T-helper 1 cell treated with Interleukin-12 subunit alpha and Interleukin-12 subunit beta and Interleukin-4 antibody, amounts not matched to agents 30 μg/mL and 1 μg/mL, for 36 hours (primary cell): ENCODE data around the gene SYK.

Source experiments
- H3K27ac Mint-ChIP-seq: one replicate; pipeline ENCODE4 v1.8.0; 2021; ENCODE audit warnings: mild to moderate bottlenecking, mixed read lengths
- H3K27me3 Mint-ChIP-seq: one replicate; pipeline ENCODE4 v1.8.0; 2021; ENCODE audit warnings: low read depth, mixed read lengths
- H3K36me3 Mint-ChIP-seq: one replicate; pipeline ENCODE4 v1.8.0; 2021; ENCODE audit warnings: low read depth, mixed read lengths
- H3K4me1 Mint-ChIP-seq: one replicate; pipeline ENCODE4 v1.8.0; 2021; ENCODE audit warnings: low read depth, mixed read lengths
- H3K4me3 Mint-ChIP-seq: one replicate; pipeline ENCODE4 v1.8.0; 2021; ENCODE audit warnings: mild to moderate bottlenecking, moderate library complexity, mixed read lengths
- H3K9me3 Mint-ChIP-seq: one replicate; pipeline ENCODE4 v1.8.0; 2021; ENCODE audit warnings: mixed read lengths

Gene SYK

DNA sequence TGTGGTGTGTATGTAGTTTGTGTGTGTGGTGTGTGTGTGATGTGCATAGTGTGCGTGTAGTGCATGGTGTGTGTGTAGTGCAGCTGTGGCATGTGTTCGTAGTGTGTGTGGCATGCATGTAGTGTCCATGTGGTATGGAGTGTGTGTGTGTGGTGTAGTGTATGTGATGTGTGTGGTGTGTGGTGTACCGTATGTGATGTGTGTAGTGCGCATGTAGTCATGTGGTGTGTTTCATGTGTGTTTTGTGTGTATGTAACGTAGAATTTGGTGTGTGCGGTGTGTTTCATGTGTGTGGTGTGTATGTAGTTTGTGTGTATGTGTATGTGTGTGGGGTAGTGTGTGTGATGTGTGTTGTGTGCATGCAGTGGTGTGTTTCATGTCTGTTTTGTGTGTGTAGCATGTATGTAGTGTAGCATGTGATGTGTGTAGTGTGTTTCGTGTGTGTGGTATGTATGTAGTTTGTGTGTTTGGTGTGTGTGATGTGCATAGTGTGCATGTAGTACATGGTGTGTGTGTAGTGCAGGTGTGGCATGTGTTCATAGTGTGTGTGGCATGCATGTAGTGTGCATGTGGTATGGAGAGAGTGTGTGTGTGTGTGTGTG lies 40.7 kb downstream of the SYK start:
- Mint-ChIP-seq H3K4me3 (no peak overlapping the region), H3K27ac (no peak overlapping the region), H3K27me3 (no peaks in the 10 kb centered on the region), H3K4me1 (no peaks in the 10 kb centered on the region), H3K36me3 (no peaks in the 10 kb centered on the region), H3K9me3 (no peaks in the 10 kb centered on the region)

DNA sequence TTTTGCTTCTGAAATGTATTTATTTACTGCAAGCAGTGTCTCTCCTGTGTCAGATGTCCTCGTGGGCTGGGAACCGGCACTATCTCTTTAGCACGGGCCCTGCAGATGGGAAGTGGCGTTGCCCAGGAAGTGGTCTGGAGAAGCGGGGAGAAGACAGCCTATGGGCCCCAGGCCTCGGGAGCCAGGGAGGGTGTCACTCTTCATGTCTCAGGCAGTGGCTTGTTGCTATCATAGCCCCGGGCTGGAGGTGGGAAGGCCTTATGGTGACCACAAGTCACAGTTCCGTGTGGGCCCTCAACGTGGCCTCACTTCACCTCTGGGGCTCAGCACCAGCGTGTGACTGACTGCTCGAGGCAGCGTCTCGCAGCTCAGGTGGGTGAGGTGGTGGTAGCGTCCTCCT lies 41.4 kb downstream of the SYK start:
- no peaks in the 10 kb centered on the region for H3K4me1 Mint-ChIP-seq
- no peak overlapping the region for H3K27ac Mint-ChIP-seq
- no peak overlapping the region for H3K4me3 Mint-ChIP-seq
- no peaks in the 10 kb centered on the region for H3K36me3 Mint-ChIP-seq
- no peaks in the 10 kb centered on the region for H3K9me3 Mint-ChIP-seq
- H3K27me3 Mint-ChIP-seq, result no peaks in the 10 kb centered on the region

DNA sequence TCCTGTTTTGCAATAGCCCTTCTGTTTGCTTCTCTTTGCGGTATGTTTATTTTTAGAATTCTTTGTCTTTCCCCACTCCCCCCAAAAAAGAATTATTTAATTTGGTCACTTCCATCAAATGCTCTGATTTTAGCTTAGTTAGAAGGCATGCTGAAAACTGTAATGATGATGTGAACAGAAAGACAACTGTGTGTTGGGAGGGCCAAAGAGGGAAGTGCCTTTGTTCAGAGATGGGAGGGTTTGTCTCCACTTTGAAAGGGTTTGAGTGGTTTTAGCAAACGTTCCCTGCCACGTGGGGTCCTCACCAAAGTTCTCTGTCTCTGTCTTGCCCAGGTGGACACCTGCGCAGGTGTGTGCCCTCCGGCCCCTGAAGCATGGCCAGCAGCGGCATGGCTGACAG lies 41.9 kb downstream of the SYK start:
- no peaks in the 10 kb centered on the region for H3K36me3 Mint-ChIP-seq
- H3K4me1 Mint-ChIP-seq, result no peaks in the 10 kb centered on the region

DNA sequence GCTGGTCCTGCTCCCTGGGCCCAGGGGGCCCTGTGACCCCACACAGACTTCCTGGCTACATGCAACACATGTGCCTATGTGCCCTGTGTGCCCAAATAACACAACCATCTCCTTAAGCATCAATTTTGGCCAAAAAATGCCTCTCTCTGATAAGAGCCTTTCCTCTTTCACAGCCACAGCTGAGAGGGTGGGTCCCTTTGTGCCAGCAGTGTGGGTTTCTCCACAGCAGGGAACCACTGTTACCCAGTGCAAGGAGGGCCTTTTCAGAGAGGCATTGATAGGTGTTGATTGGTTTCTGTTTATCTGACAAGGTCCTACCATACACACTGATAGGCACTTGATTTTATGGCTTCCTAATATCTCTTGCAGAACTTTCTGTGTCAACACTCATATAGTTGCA lies 42.7 kb downstream of the SYK start:
- Mint-ChIP-seq H3K4me3 (no peak overlapping the region), H3K36me3 (no peaks in the 10 kb centered on the region), H3K4me1 (no peaks in the 10 kb centered on the region), H3K9me3 (no peaks in the 10 kb centered on the region), H3K27me3 (no peaks in the 10 kb centered on the region), H3K27ac (no peak overlapping the region)

More for the DNA sequence above, 41.9 kb downstream of the SYK start:
- no peaks in the 10 kb centered on the region for H3K9me3 Mint-ChIP-seq
- H3K27me3 Mint-ChIP-seq, result no peaks in the 10 kb centered on the region
- H3K27ac Mint-ChIP-seq, result no peak overlapping the region
- no peak overlapping the region for H3K4me3 Mint-ChIP-seq

DNA sequence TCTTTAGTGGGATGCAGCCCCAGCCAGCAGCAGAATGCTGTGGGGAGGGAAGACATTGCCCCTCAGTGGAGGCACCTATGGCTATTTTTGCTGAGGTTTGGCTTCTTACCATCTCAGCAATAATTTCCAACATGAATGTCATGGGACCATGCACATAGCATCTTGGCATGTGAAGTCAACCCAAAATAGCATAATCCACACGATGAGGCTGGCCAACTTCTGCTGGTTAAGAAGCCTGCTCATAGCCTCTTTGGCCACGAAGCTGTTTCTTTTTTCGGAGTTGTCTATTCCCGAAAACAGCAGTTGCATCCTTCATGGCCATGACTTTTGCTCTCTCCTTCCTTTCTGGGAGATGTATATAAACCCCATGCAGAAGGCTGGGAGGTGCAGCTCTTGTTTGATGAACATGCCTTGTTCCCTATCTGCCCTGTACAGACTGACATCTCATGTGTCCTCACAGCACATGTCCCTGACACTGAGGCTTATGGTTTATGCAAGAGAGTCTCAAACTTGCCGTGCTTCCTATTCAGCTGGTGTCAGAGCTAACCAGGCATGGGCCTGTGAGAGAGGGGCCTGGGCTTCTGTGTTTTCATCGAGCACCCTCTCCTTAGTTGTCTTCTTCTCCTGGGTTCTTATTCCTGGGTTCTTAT lies 45.3 kb downstream of the SYK start:
- no peaks in the 10 kb centered on the region for H3K9me3 Mint-ChIP-seq
- no peaks in the 10 kb centered on the region for H3K4me1 Mint-ChIP-seq
- no peak overlapping the region for H3K4me3 Mint-ChIP-seq
- H3K27ac Mint-ChIP-seq, result no peak overlapping the region
- no peaks in the 10 kb centered on the region for H3K36me3 Mint-ChIP-seq
- H3K27me3 Mint-ChIP-seq, result no peaks in the 10 kb centered on the region

DNA sequence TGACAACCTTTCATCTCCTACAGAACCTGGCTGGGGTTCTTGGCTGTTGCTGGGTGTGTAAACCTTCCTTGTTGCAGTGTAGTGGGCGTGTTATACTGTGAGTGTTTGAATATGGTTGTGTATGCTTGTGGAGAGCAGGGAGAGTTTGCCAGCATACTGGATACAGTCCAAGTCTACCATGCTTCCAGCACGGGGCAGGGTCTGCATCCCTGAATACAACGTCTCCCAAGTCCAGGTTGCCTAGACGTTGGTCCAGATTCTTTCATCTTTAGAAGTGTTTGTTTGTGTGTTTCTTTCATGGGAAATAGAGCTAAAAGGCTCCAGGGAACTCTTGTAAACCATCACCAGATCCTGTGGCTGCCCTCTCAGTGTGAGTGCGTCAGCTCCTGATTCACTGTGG lies 46.4 kb downstream of the SYK start:
- no peaks in the 10 kb centered on the region for H3K36me3 Mint-ChIP-seq
- no peaks in the 10 kb centered on the region for H3K9me3 Mint-ChIP-seq
- H3K4me3 Mint-ChIP-seq, result no peak overlapping the region
- no peak overlapping the region for H3K27ac Mint-ChIP-seq
- H3K27me3 Mint-ChIP-seq, result no peaks in the 10 kb centered on the region
- no peaks in the 10 kb centered on the region for H3K4me1 Mint-ChIP-seq

DNA sequence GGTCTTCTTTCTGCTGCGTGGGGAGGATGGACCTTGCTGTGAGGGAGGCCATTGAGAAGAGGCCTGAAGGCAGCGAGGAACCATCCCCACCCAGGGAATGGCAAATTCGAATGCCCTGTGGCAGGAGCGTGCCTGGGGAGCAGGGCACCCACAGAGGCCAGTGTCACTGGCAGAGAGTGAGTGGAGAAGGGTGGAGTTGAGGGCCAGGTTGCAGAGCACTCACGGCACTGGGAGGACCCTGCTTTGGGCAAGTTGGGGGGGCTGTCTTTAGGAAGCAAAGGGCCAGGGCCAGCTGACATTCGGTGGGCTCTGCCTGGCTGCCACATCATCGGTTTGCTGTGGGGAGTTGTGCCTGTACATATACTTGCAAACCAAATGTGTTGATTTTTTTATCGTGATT lies 47.2 kb downstream of the SYK start:
- Mint-ChIP-seq H3K27ac (no peak overlapping the region), H3K36me3 (no peaks in the 10 kb centered on the region), H3K4me3 (no peak overlapping the region), H3K9me3 (no peaks in the 10 kb centered on the region), H3K27me3 (no peaks in the 10 kb centered on the region), H3K4me1 (no peaks in the 10 kb centered on the region)

DNA sequence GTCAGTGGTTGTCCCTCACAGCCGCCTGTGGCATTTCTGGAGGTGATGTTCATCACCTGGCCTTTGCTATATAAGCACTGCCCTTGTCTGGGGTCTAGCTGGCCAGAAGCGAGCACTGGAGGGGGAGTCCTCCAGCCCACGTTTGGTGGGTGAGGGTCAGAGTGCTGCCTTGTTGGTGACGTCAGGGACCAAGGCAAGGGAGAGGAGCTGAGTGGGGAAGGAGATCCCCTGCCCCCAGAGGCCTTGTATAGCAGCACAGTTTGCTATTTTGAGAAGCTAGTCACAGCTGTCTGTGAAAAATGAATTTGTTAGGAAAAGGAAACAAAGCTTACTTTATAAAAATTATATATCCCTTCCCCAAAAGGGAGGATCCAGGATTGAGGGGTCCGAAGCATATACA lies 49.8 kb downstream of the SYK start:
- Mint-ChIP-seq H3K9me3 (no peaks in the 10 kb centered on the region), H3K4me3 (no peak overlapping the region), H3K4me1 (no peaks in the 10 kb centered on the region), H3K27me3 (peaks cover 4% of the 10 kb centered on the region), H3K27ac (no peak overlapping the region), H3K36me3 (no peaks in the 10 kb centered on the region)

DNA sequence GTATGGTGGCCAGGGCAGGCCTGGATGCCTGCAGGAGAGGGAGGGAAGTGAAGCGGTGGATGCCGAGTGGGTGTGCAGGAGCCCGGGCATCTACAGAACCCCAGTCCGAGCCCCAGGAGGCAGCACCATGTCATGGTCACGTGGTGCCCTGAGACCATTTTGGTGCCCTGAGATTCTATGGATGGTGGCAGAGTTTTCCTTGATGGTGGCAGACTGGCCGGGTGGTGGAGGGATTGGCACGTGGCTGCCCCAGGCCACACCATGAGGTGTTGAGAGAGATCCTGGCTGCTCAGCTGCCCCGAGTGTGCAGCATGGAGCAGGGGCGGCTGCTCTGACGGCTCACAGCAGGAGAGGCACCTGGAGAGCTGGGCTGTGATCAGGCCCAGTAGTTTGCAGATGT lies 52.3 kb downstream of the SYK start:
- no peaks in the 10 kb centered on the region for H3K9me3 Mint-ChIP-seq
- H3K27me3 Mint-ChIP-seq, result peaks cover 17% of the 10 kb centered on the region
- H3K27ac Mint-ChIP-seq, result no peak overlapping the region
- no peaks in the 10 kb centered on the region for H3K36me3 Mint-ChIP-seq
- no peak overlapping the region for H3K4me3 Mint-ChIP-seq
- peaks cover 3% of the 10 kb centered on the region for H3K4me1 Mint-ChIP-seq

DNA sequence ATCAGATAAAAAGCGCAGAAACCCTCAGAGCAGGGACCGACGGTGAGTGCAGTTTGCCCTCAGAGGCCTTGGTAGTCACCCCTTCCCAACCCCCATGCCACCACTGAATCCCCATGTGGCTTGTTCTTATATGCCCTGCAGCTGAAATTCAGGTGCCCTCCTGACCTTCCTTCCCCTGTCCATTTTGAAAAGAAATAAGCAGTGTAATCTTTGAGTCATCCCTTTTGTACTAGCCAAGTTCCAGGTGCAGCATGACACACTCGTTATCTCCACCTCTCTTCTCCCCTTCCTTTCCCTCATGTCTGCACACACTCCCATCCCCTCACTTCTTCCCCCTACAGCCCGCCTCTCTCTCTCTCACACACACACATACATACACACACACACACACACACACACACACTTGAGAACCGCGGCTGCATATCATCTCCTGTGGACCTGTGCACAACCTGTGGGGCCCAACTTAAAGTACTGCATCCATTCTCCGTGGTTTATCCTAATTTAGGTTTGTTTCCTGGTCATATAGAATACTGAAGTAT lies 53.1 kb downstream of the SYK start:
- H3K9me3 Mint-ChIP-seq, result no peaks in the 10 kb centered on the region
- H3K27ac Mint-ChIP-seq, result no peak overlapping the region
- H3K36me3 Mint-ChIP-seq, result no peaks in the 10 kb centered on the region

DNA sequence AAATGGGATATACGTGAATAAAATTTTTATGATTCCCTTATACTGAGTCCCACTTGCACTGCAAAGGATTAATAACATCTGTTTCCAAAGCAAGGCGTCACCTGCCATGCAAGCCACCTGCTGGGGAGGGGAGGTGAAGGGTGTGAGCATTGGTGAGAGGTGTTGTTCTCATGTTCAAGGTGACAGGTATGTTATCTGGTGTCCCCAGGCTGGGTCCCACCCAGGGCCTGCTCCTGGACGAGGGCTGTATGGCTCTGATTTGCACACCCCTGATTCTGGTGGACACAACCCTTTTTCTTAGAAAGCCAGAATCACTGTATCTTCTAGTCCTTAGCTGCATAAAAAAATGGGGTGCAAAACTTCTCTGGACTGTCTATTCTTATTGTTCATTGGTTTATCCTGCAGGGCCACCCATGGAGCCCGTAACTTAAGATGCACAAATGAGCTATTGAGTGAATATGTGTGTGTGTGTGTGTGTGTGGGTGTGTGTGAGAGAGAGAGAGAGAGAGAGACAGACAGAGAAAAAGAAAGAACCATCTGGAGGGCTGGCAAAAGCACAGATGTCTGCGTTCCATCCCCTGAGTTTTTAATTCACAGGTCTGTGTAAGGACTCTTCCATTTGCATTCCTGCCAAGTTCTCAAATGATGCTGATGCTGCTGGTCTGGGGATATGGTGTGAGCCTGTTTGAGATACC lies 53.7 kb downstream of the SYK start:
- no peak overlapping the region for H3K4me3 Mint-ChIP-seq
- H3K27me3 Mint-ChIP-seq, result peaks cover 17% of the 10 kb centered on the region
- peaks cover 3% of the 10 kb centered on the region for H3K4me1 Mint-ChIP-seq
- H3K27ac Mint-ChIP-seq, result no peak overlapping the region
- H3K9me3 Mint-ChIP-seq, result no peaks in the 10 kb centered on the region
- no peaks in the 10 kb centered on the region for H3K36me3 Mint-ChIP-seq

More for the DNA sequence above, 53.1 kb downstream of the SYK start:
- Mint-ChIP-seq H3K4me3 (no peak overlapping the region), H3K4me1 (peaks cover 3% of the 10 kb centered on the region), H3K27me3 (peaks cover 17% of the 10 kb centered on the region)

DNA sequence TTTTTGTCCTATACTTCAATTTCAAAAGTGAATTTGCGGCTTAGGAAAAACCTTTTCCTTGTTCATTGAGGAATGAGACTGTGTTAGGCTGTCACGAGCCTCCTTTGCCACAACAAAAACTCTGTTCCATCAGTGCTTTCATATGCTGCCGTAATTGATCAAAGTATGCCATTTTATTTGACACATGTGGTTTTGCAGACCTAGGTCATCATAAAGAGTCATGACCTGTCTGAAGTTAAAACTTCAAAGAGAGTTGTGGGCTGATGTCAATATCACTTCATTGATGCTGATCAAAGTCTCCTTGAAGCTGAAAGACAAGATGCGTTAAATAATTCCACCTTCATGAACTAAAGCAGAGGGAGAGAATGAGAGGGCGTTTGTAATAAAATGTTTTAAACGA lies 55.5 kb downstream of the SYK start:
- Mint-ChIP-seq H3K4me3 (no peak overlapping the region), H3K36me3 (no peaks in the 10 kb centered on the region), H3K27ac (no peak overlapping the region), H3K4me1 (peaks cover 3% of the 10 kb centered on the region), H3K27me3 (peaks cover 17% of the 10 kb centered on the region), H3K9me3 (no peaks in the 10 kb centered on the region)

DNA sequence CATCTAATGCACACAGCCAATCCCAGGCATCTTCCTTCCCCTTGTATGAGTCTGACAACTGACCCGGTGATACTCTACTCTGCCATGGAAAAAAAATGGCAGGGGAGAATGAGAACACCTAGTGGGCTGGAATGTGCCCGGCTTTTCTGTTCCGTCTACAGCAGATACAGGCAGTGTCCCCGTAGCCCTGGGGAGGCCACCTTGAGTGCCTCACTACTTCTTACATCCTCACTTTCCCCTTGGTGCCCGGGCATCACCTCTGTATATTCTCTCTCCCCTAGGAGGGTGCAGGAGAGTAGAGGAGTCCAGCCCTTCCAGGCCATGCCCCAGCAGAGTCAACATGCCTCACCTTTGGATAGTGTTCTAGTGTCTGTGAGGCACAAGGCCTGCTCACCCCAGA lies 56.2 kb downstream of the SYK start:
- H3K36me3 Mint-ChIP-seq, result no peaks in the 10 kb centered on the region
- H3K9me3 Mint-ChIP-seq, result no peaks in the 10 kb centered on the region
- no peak overlapping the region for H3K27ac Mint-ChIP-seq
- peaks cover 17% of the 10 kb centered on the region for H3K27me3 Mint-ChIP-seq
- H3K4me3 Mint-ChIP-seq, result no peak overlapping the region
- peaks cover 3% of the 10 kb centered on the region for H3K4me1 Mint-ChIP-seq

DNA sequence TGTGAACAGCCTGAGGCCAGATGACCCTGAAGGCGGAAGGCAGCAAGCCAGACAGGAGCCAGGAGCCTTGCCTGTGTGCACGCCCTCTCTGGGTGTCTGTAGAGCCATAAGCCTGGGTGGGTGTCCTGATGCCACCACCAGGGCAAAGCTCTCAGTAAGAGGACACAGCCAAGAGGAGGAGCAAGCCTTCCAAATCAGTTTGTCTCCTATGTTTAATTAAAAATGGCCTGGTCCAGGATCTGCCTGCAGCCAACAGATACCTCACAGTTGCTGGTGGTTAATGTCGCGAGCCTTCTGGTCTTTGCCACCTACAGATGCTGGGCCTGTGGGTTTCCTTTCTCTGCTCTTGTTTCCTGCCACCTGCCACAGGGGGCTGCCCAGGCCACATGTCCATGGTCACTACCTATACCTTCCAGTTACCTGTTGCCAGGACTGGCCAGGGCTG lies 56.9 kb downstream of the SYK start:
- Mint-ChIP-seq H3K27ac (no peak overlapping the region), H3K4me1 (peaks cover 3% of the 10 kb centered on the region), H3K9me3 (no peaks in the 10 kb centered on the region), H3K36me3 (no peaks in the 10 kb centered on the region), H3K27me3 (peaks cover 17% of the 10 kb centered on the region), H3K4me3 (no peak overlapping the region)

DNA sequence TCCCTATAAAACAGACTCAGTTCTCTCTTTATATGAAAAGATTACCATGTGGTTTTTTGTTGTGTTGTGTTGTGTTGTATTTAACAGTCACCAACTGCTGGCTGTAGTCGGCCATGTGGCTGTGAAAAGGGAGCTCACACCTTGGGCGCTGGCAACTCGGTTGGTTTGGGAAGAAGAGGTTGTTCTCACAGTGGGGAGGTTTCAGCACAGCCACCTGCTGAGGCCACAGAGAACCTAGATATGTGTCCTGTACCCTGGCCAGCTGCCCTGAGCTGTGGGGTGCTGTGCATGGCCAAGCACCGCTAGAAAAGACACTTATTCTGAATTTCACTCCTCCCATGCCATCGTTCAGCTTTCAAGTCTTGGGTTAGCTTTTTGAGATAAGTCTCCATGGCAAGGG lies 58.8 kb downstream of the SYK start:
- no peaks in the 10 kb centered on the region for H3K36me3 Mint-ChIP-seq
- H3K4me3 Mint-ChIP-seq, result no peak overlapping the region
- no peak overlapping the region for H3K27ac Mint-ChIP-seq
- H3K9me3 Mint-ChIP-seq, result no peaks in the 10 kb centered on the region
- H3K4me1 Mint-ChIP-seq, result peaks cover 10% of the 10 kb centered on the region
- H3K27me3 Mint-ChIP-seq, result peaks cover 17% of the 10 kb centered on the region
